Frontal cortex (tissue), 4 donors: ENCODE measurements around the gene MYORG. TPM values are rescaled to one million over a fixed set of nuclear protein-coding genes. Genes with fewer than 3 reads are reported as not detected.

ENCODE experiments used
- DNase-seq, 2 donors: peaks; one replicate each; pipeline ENCODE4 v3.0.0; 2012; ENCODE audit warnings: low spot score in 2 of 2
- FAIRE-seq: peaks from 2 replicates; lab custom pipeline; 2012; peaks lifted over from hg19 to GRCh38; lab: Jason Lieb, UNC
- total RNA-seq: library from RNA; depleted of rRNA; stranded (reverse); fragments of >200 nt; gene quantifications from one replicate; pipeline ENCODE4 v1.2.3, GENCODE V29; 2014
- donor health status: control.
- donor health status: control.
- donor health status: control.

Gene MYORG
- total RNA-seq, result 2.4 TPM

GRCh38 chr9:34376596-34377403 lies at the start of gene MYORG:
TSS of gene MYORG (minus strand) at chr9:34376898. CDS start at chr9:34372943, 3,955 bp downstream.
- DNase-seq, result peak; percentile 94 to 95
- FAIRE-seq, result no peak

GRCh38 chr9:34419716-34420504 lies 43.2 kb upstream of the MYORG start:
- no peak for DNase-seq

DNA sequence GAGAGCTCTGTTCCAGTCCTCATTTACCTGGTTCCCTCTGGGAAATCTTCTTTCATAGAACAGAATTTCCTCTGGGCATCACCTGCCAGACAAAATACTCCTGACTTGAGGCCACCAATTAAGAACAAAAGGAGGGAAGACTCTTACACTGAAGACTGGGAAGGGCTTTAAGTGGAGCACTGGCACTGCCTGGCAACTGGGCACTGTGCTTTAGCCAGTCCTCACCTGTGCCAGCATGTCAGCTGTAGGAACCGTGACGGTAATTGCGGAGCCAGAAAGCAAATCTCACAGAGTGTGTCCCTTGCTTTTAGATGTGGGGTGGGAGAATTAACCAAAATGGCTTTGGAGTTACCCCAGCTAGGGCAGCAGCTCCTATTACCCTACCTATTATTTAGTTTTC lies 41.0 kb upstream of the MYORG start:
- DNase-seq (no peak), FAIRE-seq (no peak)

More at GRCh38 chr9:34419716-34420504, 43.2 kb upstream of the MYORG start:
- FAIRE-seq, result no peak

- peak in 1 of 2 donors; percentile 45 for DNase-seq
- no peak for FAIRE-seq
Measured at GRCh38 chr9:34413231-34413852, 36.6 kb upstream of the MYORG start.

DNA sequence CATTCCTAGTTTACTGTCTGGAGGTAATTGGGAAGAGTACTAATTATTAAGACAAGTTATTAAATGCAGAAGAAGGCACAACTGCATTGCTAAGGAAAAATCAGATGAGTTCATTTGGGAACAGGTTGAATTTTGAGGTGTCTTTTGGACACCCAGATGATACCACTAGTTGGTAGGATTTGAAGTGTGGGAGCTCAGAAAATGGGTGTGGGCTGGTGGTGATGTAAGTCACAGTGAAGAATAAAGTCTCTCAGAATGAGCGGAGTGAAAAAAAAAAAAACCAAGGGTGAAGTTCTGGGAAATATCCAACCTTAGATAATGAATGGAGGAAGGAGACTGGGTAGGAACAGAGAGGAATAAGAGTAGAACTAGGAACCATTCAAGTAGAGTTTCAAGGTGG lies 35.6 kb upstream of the MYORG start:
- no peak for DNase-seq
- no peak for FAIRE-seq

GRCh38 chr9:34409154-34409553 lies 32.5 kb upstream of the MYORG start:
- no peak for FAIRE-seq

GRCh38 chr9:34408173-34408572 lies 31.5 kb upstream of the MYORG start:
- no peak for DNase-seq
- no peak for FAIRE-seq

More at GRCh38 chr9:34409154-34409553, 32.5 kb upstream of the MYORG start:
- DNase-seq, result no peak

DNA sequence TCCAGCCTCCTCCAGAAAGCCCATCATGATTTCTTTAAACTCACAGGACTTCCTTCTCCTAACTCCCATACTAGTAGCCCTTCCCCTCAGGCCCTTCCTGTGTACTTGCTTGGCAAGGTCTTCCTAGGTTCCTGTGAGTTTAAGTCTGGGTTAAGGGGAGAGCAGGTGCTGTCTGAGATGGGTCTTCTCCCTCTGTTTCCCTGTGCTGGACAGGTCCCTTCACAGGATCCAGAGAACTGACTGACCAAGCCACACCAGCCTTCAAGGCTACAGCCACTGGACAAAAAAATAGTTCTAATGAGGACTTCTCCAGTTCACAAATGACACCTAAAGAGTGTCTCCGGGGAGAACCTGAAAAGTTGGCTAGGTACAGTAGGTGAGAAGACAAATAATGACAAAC lies 29.5 kb upstream of the MYORG start:
- FAIRE-seq (no peak), DNase-seq (no peak)

DNA sequence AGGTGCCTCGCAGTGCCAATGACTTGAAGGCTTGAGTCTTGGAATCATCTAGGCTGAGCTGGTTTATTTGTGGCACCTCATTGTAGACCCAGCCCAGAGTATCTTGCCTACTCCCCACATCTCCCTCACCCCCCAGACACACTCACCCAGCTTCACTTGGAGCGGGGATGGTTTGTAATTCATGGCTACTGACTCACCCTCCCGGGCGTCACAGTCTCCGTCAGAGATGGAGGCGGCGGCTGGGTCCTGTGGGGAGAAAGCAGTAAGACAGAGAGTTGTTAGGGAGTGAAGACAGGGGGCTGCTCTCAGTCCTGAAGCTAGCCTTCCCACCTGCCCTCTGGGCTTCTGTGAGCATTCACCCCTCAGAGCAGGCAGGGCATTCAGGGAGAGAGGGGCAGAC lies 29.0 kb upstream of the MYORG start:
- no peak for FAIRE-seq
- no peak for DNase-seq

DNA sequence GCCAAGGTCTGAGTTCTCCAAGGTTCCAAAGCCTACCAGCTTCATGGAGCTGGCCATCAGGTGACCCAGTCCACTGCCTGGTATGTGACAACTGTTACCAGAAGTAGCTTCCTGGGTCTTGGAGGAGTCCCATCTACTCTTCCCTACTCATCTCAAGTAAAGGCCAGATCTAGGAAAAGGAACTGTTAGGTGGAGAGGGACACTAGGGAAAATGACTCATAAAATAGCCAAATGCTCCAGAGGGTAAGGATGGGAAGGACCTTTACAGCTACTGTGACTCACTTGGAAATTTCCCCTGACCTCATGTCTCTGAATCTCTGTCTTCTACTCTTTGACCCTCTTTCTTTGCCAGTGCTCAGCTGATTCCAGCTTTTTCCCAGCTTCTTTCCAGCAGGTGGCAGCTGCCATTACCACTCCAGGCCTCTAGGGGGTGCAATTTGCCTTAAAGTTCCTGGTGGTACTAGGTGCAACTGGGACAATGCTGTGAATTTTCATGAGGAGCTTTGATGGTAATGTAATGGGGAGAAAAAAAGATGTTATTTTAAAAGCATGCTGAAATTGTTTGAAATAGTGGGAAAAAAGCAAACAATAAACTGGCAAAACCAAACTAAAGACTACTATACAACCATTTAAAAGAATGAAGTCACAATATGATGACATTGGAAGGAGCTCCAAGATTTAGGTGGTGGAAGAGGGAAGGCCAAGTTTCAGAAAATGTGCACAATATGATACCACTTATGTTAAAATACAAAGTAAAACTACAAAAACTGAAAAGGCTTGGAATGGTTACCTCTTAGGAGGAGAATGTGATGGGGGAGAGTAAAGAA lies 27.1 kb upstream of the MYORG start:
- no peak for FAIRE-seq
- DNase-seq, result peak; percentile 55 to 66

GRCh38 chr9:34400686-34401602 lies 24.2 kb upstream of the MYORG start:
- DNase-seq (no peak), FAIRE-seq (no peak)

DNA sequence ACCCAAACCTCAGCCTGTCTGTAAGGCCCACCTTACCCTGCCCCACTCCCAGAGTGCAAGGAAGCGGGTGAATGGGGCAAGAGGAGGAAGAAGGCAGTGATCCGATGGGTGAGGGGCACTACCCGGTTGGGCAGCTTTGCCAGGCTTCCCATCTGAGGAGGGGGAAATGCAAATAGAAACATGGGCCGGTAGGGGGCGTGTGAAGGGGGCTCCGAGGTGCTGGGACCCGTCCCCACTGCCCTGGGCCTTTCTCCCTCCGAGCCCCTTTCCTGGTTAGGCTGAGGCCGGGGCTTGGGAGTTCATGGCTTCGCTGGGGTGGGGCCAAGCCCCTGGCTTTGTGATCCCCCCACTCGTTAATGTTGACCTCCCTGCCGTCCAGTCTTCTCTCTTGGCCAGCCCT lies 23.6 kb upstream of the MYORG start:
- no peak for FAIRE-seq
- no peak for DNase-seq

GRCh38 chr9:34399729-34400128 lies 23.0 kb upstream of the MYORG start:
- DNase-seq (no peak), FAIRE-seq (no peak)

DNA sequence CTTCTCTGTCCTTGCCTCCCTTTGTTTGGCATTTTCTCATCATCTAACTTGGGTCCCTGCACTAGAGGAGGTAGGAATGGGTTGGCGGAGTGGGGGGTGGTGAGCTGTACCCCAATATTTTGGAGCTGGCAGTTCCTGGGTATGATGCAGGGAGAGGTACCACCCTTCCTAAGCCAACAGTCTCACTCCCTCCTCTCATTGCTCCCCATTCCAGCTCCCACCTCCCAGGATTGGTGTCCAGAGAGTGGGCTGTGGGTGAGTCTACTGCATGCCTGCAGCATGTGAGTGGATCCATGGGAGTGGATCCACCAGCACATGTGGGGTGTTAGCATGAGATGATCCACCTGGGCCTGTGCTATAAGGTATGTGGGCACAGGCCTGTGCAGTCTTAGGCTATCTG lies 22.2 kb upstream of the MYORG start:
- DNase-seq (no peak), FAIRE-seq (no peak)

DNA sequence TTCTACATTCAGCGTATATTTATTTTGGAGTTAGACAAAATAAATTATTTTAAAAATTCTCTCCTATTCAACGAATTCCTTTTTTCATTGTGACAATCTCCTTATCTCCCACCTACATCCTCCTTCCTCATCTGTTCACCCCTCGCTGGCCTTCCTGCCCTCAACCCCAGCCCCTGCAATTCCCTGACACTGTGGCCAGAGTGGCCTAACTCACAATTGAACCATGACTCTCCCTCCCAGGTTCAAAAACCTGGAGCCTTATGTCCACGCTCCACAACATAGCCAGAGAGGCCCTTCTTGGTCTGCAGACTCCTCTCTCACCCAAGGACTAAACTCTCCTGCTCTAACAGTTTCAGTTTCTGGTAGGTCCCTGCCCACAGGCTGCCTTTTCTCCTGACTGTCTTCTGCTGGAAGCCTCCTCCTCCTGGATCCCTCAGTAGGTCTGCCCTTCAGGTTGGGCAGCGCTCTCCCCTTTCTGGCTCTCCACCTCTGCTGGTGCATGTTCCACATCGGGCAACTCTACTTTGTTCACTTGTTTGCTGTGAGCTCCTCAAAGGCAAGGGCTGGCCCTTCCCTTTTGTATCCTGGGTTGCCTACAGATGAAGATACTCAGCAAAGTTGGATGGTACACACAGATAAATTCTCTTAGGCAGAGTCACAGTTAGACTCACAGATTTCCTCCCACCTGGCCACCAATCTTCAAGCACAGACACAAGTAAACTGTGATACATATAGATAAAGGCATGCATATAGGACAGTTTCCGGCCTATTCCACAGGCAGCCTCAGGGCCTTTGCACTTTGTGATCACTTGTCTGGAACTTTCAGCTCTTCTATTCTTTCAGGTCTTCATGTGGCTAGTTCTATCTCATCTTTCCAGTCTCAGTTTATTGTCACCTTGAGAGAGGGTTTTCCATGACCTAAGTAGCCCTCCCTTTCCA lies 19.8 kb upstream of the MYORG start:
- FAIRE-seq, result no peak
- DNase-seq, result no peak

GRCh38 chr9:34392511-34392910 lies 15.8 kb upstream of the MYORG start:
- FAIRE-seq (no peak), DNase-seq (no peak)

GRCh38 chr9:34387239-34387638 lies 10.5 kb upstream of the MYORG start:
- no peak for FAIRE-seq
- DNase-seq, result no peak

GRCh38 chr9:34386656-34387055 lies 10.0 kb upstream of the MYORG start:
- FAIRE-seq (no peak), DNase-seq (no peak)
